ENCODE data around the gene GID4.

- no peak for TF ChIP-seq ZNF384 (IDR thresholded peaks at IDR 0.05)
- TF ChIP-seq FOXM1 (IDR thresholded peaks at IDR 0.05; ENCODE audit: borderline replicate concordance), result no peak
- TF ChIP-seq SP1 (IDR thresholded peaks at IDR 0.05), result no peak
- TF ChIP-seq PKNOX1 (IDR thresholded peaks at IDR 0.05), result no peak
- no peak for TF ChIP-seq BHLHE40 (IDR thresholded peaks at IDR 0.05; ENCODE audit: borderline replicate concordance)
- TF ChIP-seq NFRKB (IDR thresholded peaks at IDR 0.05), result no peak
- TF ChIP-seq SUZ12 (IDR thresholded peaks at IDR 0.05), result no peak
- no peak for TF ChIP-seq CTBP1 (IDR thresholded peaks at IDR 0.05; ENCODE audit: borderline replicate concordance)
- no peak for TF ChIP-seq FOXA1 (IDR thresholded peaks at IDR 0.05)
- TF ChIP-seq TARDBP (IDR thresholded peaks at IDR 0.05), result no peak
- no peak for TF ChIP-seq ELF4 (IDR thresholded peaks at IDR 0.05)
- TF ChIP-seq L3MBTL2 (conservative IDR thresholded peaks at IDR 0.05), result no peak
Observed at GRCh38 chr17:18065546-18065945, 26.3 kb downstream of the GID4 start.

Measured in HEK293T (cell line).